DND-41 (cell line): ENCODE results near the gene SCGB3A1.
A peak's percentile ranks its signal among the peaks of the same experiment; 100 is the strongest.

Experiments
- ATAC-seq: fragments of 200-7000 bp; cut with Tn5 transposase; 3 replicates; pipeline ENCODE4 v1.9.1; 2021; ENCODE audit warnings: low read depth; ENCODE audit not compliant: insufficient read depth
- DNase-seq: peaks from one replicate; pipeline ENCODE4 v3.0.0-alpha.2; 2020
- H2AFZ ChIP-seq: 2 replicates; pipeline ENCODE4 v1.6.0; 2012; ENCODE audit warnings: low read depth, low read length
- H3K27ac ChIP-seq: 2 replicates; pipeline ENCODE4 v1.5.1; 2012; ENCODE audit warnings: low read length, inconsistent platforms
- H3K27me3 ChIP-seq: fragments of 200-600 bp; sonication (generic); 2 replicates; pipeline ENCODE4 v1.6.0; 2012; ENCODE audit warnings: low read length, mild to moderate bottlenecking, inconsistent platforms; ENCODE audit not compliant: insufficient read depth, poor library complexity
- H3K36me3 ChIP-seq: 2 replicates; pipeline ENCODE4 v1.5.1; 2012; ENCODE audit warnings: low read length, inconsistent platforms; ENCODE audit not compliant: insufficient read depth
- H3K4me1 ChIP-seq: 2 replicates; pipeline ENCODE4 v1.5.1; 2012; ENCODE audit warnings: mild to moderate bottlenecking, low read length; ENCODE audit not compliant: insufficient read depth
- H3K4me2 ChIP-seq: 2 replicates; pipeline ENCODE4 v1.6.0; 2012; ENCODE audit warnings: mild to moderate bottlenecking, moderate library complexity, low read length, inconsistent platforms; ENCODE audit not compliant: insufficient read depth
- H3K4me3 ChIP-seq, 2 experiments: fragments of 200-600 bp in 1 of 2; shearing (Covaris generic) in 1 of 2; 2 replicates each; pipeline ENCODE4 v1.5.1; 2012 to 2016; ENCODE audit warnings: inconsistent platforms in 2 of 2, low read length in 2 of 2, mild to moderate bottlenecking in 2 of 2, low read depth in 1 of 2, moderate library complexity in 1 of 2
- H3K79me2 ChIP-seq: 2 replicates; pipeline ENCODE4 v1.6.0; 2012; ENCODE audit warnings: low read length, inconsistent platforms; ENCODE audit not compliant: insufficient read depth
- H3K9ac ChIP-seq: 2 replicates; pipeline ENCODE4 v1.6.0; 2012; ENCODE audit warnings: low read depth, mild to moderate bottlenecking, inconsistent platforms, low read length, moderate library complexity
- H3K9me3 ChIP-seq: 2 replicates; pipeline ENCODE4 v1.5.1; 2012; ENCODE audit warnings: low read length, moderate library complexity, mild to moderate bottlenecking, inconsistent platforms; ENCODE audit not compliant: insufficient read depth, severe bottlenecking
- H4K20me1 ChIP-seq: 2 replicates; pipeline ENCODE4 v1.6.0; 2012; ENCODE audit warnings: low read length; ENCODE audit not compliant: insufficient read depth
- CTCF ChIP-seq: IDR thresholded peaks from 2 replicates; pipeline ENCODE4 v1.5.1; 2012; ENCODE audit warnings: borderline replicate concordance, low read length, moderate library complexity, mild to moderate bottlenecking; ENCODE audit not compliant: poor library complexity, severe bottlenecking; ENCODE audit errors: extremely low read depth
- EZH2 ChIP-seq: IDR thresholded peaks from 3 replicates; pipeline ENCODE4 v1.6.1; 2012; ENCODE audit warnings: borderline replicate concordance, low read depth, mild to moderate bottlenecking, moderate library complexity, low read length, inconsistent platforms; ENCODE audit not compliant: severe bottlenecking

SCGB3A1 gene

GRCh38 chr5:180548563-180548962 lies 42.7 kb downstream of the SCGB3A1 start:
- no peak overlapping the region for H2AFZ ChIP-seq
- no peak overlapping the region for H3K4me3 ChIP-seq
- H3K4me2 ChIP-seq = no peak overlapping the region
- no peaks in the 10 kb centered on the region for H3K27me3 ChIP-seq
- no peaks in the 10 kb centered on the region for H3K4me1 ChIP-seq
- ATAC-seq (no peak), DNase-seq (no peak)
- H3K36me3 ChIP-seq = peaks cover 86% of the 10 kb centered on the region
- peaks cover 69% of the 10 kb centered on the region for H3K79me2 ChIP-seq
- no peak overlapping the region for H3K9ac ChIP-seq
- no peak overlapping the region for H3K27ac ChIP-seq
- H4K20me1 ChIP-seq = peaks cover 25% of the 10 kb centered on the region
- TF ChIP-seq CTCF (no peak), EZH2 (no peak)
- no peaks in the 10 kb centered on the region for H3K9me3 ChIP-seq

GRCh38 chr5:180545248-180545647 lies 46.1 kb downstream of the SCGB3A1 start:
- no peaks in the 10 kb centered on the region for H3K4me1 ChIP-seq
- no peak overlapping the region for H3K9ac ChIP-seq
- no peak overlapping the region for H3K4me2 ChIP-seq
- TF ChIP-seq EZH2 (no peak), CTCF (no peak)
- no peak overlapping the region for H3K27ac ChIP-seq
- peaks cover 89% of the 10 kb centered on the region for H3K79me2 ChIP-seq
- H3K27me3 ChIP-seq = no peaks in the 10 kb centered on the region
- H2AFZ ChIP-seq = no peak overlapping the region
- ATAC-seq (no peak), DNase-seq (no peak)
- no peaks in the 10 kb centered on the region for H3K9me3 ChIP-seq
- H4K20me1 ChIP-seq = peaks cover 30% of the 10 kb centered on the region
- peaks cover 82% of the 10 kb centered on the region for H3K36me3 ChIP-seq
- H3K4me3 ChIP-seq = no peak overlapping the region

- Histone ChIP-seq H2AFZ (no peak overlapping the region), H4K20me1 (peaks cover 24% of the 10 kb centered on the region), H3K4me2 (no peak overlapping the region), H3K27me3 (no peaks in the 10 kb centered on the region), H3K9me3 (no peaks in the 10 kb centered on the region), H3K27ac (no peak overlapping the region), H3K4me1 (no peaks in the 10 kb centered on the region), H3K79me2 (peaks cover 93% of the 10 kb centered on the region), H3K9ac (no peak overlapping the region), H3K36me3 (peaks cover 66% of the 10 kb centered on the region), H3K4me3 (no peak overlapping the region)
- TF ChIP-seq CTCF (peak; percentile 42), EZH2 (no peak)
- DNase-seq = no peak
- peak; percentile 37; the same call in 1 of the 3 replicates for ATAC-seq
Measured at GRCh38 chr5:180541710-180542109, 49.6 kb downstream of the SCGB3A1 start.
